Liver (tissue), 9 donors: ENCODE results near the gene MYBPH. TPM values are rescaled to one million over a fixed set of nuclear protein-coding genes. Genes with fewer than 3 reads are reported as not detected.

ENCODE experiments used
- DNase-seq: peaks from one replicate; pipeline ENCODE4 v3.0.0-alpha.2; 2017; ENCODE audit warnings: low spot score
- H3K27ac ChIP-seq, 2 donors: one replicate each; pipeline ENCODE4 v1.7.0; 2013; ENCODE audit warnings: inconsistent platforms in 2 of 2, low read length in 2 of 2, control low read depth in 1 of 2, low read depth in 1 of 2, mild to moderate bottlenecking in 1 of 2
- H3K27me3 ChIP-seq, 4 donors: one replicate each; pipeline versions ENCODE4 v1.6.1 to v1.7.0; 2013; ENCODE audit warnings: low read length in 3 of 4, inconsistent platforms in 1 of 4, mild to moderate bottlenecking in 1 of 4, moderate library complexity in 1 of 4; ENCODE audit not compliant: control insufficient read depth in 4 of 4, insufficient read depth in 4 of 4
- H3K36me3 ChIP-seq, 4 donors: one replicate each; pipeline versions ENCODE4 v1.6.1 to v1.7.0; 2013; ENCODE audit warnings: low read length in 3 of 4, mild to moderate bottlenecking in 3 of 4, low read depth in 1 of 4, moderate library complexity in 1 of 4; ENCODE audit not compliant: control insufficient read depth in 4 of 4, insufficient read depth in 3 of 4
- H3K4me1 ChIP-seq, 4 donors: one replicate each; pipeline versions ENCODE4 v1.6.1 to v1.7.0; 2013; ENCODE audit warnings: low read length in 3 of 4, mild to moderate bottlenecking in 3 of 4, moderate library complexity in 1 of 4; ENCODE audit not compliant: control insufficient read depth in 4 of 4, insufficient read depth in 4 of 4
- H3K4me3 ChIP-seq, 3 donors: one replicate each; pipeline versions ENCODE4 v1.6.1 to v1.7.0; 2013; ENCODE audit warnings: low read length in 3 of 3, control low read depth in 1 of 3, low read depth in 1 of 3, mild to moderate bottlenecking in 1 of 3
- H3K9ac ChIP-seq, 2 donors: one replicate each; pipeline ENCODE4 v1.7.0; 2013; ENCODE audit warnings: low read length in 2 of 2, mild to moderate bottlenecking in 2 of 2, moderate library complexity in 2 of 2, control low read depth in 1 of 2, low read depth in 1 of 2
- H3K9me3 ChIP-seq, 4 donors: one replicate each; pipeline versions ENCODE4 v1.6.1 to v1.7.0; 2013; ENCODE audit warnings: low read length in 3 of 4; ENCODE audit not compliant: control insufficient read depth in 4 of 4
- ATF3 ChIP-seq: IDR thresholded peaks from 2 replicates; pipeline ENCODE4 v1.6.1; 2016; ENCODE audit warnings: antibody characterized with exemption
- CTCF ChIP-seq: fragments of 150-350 bp; IDR thresholded peaks from 2 replicates; pipeline ENCODE4 v1.5.1; 2017; ENCODE audit warnings: improper control_type of control experiment, low read depth, low read length; ENCODE audit not compliant: missing input control
- EGR1 ChIP-seq, 2 donors: IDR thresholded peaks; 2 replicates each; pipeline ENCODE4 v1.6.1; 2016 to 2018; ENCODE audit warnings: antibody characterized with exemption in 2 of 2, low read depth in 2 of 2
- FOXA2 ChIP-seq: IDR thresholded peaks from 2 replicates; pipeline ENCODE4 v1.6.1; 2016; ENCODE audit warnings: antibody characterized with exemption
- GABPA ChIP-seq, 2 donors: IDR thresholded peaks in 1 of 2; conservative IDR thresholded peaks in 1 of 2; 2 replicates each; pipeline ENCODE4 v1.6.1; 2016; ENCODE audit warnings: antibody characterized with exemption in 2 of 2, mild to moderate bottlenecking in 1 of 2, moderate library complexity in 1 of 2
- HNF4A ChIP-seq, 2 donors: conservative IDR thresholded peaks; 2 replicates each; pipeline ENCODE4 v1.6.1; 2016; ENCODE audit warnings: antibody characterized with exemption in 2 of 2, mild to moderate bottlenecking in 2 of 2
- HNF4G ChIP-seq: IDR thresholded peaks from 2 replicates; pipeline ENCODE4 v1.6.1; 2016; ENCODE audit warnings: antibody characterized with exemption
- JUND ChIP-seq, 2 donors: IDR thresholded peaks; 2 replicates each; pipeline ENCODE4 v1.6.1; 2016; ENCODE audit warnings: antibody characterized with exemption in 2 of 2
- NR2F2 ChIP-seq: IDR thresholded peaks from 2 replicates; pipeline ENCODE4 v1.6.1; 2016; ENCODE audit warnings: antibody characterized with exemption
- RAD21 ChIP-seq, 2 donors: IDR thresholded peaks; 2 replicates each; pipeline ENCODE4 v1.6.1; 2016; ENCODE audit warnings: antibody characterized with exemption in 2 of 2, mild to moderate bottlenecking in 2 of 2
- REST ChIP-seq: IDR thresholded peaks from 2 replicates; pipeline ENCODE4 v1.6.1; 2016; ENCODE audit warnings: antibody characterized with exemption, mild to moderate bottlenecking
- RXRA ChIP-seq, 2 donors: IDR thresholded peaks; 2 replicates each; pipeline ENCODE4 v1.6.1; 2017 to 2018; ENCODE audit warnings: antibody characterized with exemption in 2 of 2, mild to moderate bottlenecking in 1 of 2
- SP1 ChIP-seq: IDR thresholded peaks from 2 replicates; pipeline ENCODE4 v1.6.1; 2018; ENCODE audit warnings: antibody characterized with exemption, mild to moderate bottlenecking
- YY1 ChIP-seq: IDR thresholded peaks from 2 replicates; pipeline ENCODE4 v1.6.1; 2016; ENCODE audit warnings: antibody characterized with exemption, mild to moderate bottlenecking
- ZBTB33 ChIP-seq: IDR thresholded peaks from 2 replicates; pipeline ENCODE4 v1.6.1; 2016; ENCODE audit warnings: antibody characterized with exemption
- WGBS: extraction: QIAGEN DNeasy Blood & Tissue Kit; methylation state at CpG from one replicate; pipeline ENCODE4 v1.1.7; 2013; 5-methylcytosine and 5-hydroxymethylcytosine counted together
- polyA plus RNA-seq, 2 donors: library from polyadenylated mRNA; stranded (reverse) in 1 of 2; unstranded in 1 of 2; fragments of 200-250 nt in 1 of 2; fragments of >200 nt in 1 of 2; fragmentation: Nextera tagmentation in 1 of 2; extraction: Ambion mirVana in 1 of 2; gene quantifications; one replicate each; pipeline versions ENCODE4 v1.2.1 to v1.2.3, GENCODE V29; 2013 to 2015
- total RNA-seq, 2 donors: library from RNA; depleted of rRNA; stranded (reverse); fragments of >200 nt; gene quantifications; one replicate each; pipeline ENCODE4 v1.2.3, GENCODE V29; 2014
- donor health status: healthy.
- donor health status: healthy.
- donor health status: healthy.
- donor health status: healthy.
- donor health status: healthy.

Gene MYBPH
- total and polyA plus RNA-seq, 4 donors: 0.09 TPM; not detected in 3

- no peak for DNase-seq
- H3K36me3 ChIP-seq: no peaks in the 10 kb centered on the region
- H3K9ac ChIP-seq: no peak overlapping the region
- TF ChIP-seq REST (no peak), GABPA (IDR thresholded peaks at IDR 0.05 in 1 of 2, conservative IDR thresholded peaks at IDR 0.05 in 1 of 2) (no peak), ZBTB33 (no peak), YY1 (no peak), NR2F2 (no peak), JUND (IDR thresholded peaks at IDR 0.05) (no peak), HNF4G (no peak), SP1 (no peak), ATF3 (no peak), HNF4A (conservative IDR thresholded peaks at IDR 0.05) (no peak), EGR1 (IDR thresholded peaks at IDR 0.05; ENCODE audit: low read depth in 2 of 2) (no peak), RXRA (IDR thresholded peaks at IDR 0.05) (no peak), CTCF (no peak), RAD21 (IDR thresholded peaks at IDR 0.05) (no peak)
- H3K4me3 ChIP-seq: no peak overlapping the region
- 97% methylated on average over 5 of the region's 5 CpGs for WGBS
- H3K4me1 ChIP-seq: peaks cover 0 to 3% (median 0%) of the 10 kb centered on the region in 4 donors
- H3K27ac ChIP-seq: no peak overlapping the region
- H3K27me3 ChIP-seq: no peaks in the 10 kb centered on the region
- no peaks in the 10 kb centered on the region for H3K9me3 ChIP-seq
These were observed 30.6 kb upstream of the MYBPH start for GRCh38 chr1:203206129-203206687.

- no peak overlapping the region for H3K27ac ChIP-seq
- no peaks in the 10 kb centered on the region for H3K9me3 ChIP-seq
- WGBS: 86% methylated on average over 2 of the region's 2 CpGs
- no peak for TF ChIP-seq FOXA2
- TF ChIP-seq JUND (IDR thresholded peaks at IDR 0.05): no peak
- TF ChIP-seq ZBTB33: no peak
- no peak for TF ChIP-seq HNF4A (conservative IDR thresholded peaks at IDR 0.05)
- peak; percentile 15 to 56 for TF ChIP-seq RXRA (IDR thresholded peaks at IDR 0.05)
- TF ChIP-seq GABPA (IDR thresholded peaks at IDR 0.05 in 1 of 2, conservative IDR thresholded peaks at IDR 0.05 in 1 of 2): no peak
- peak; percentile 61 for TF ChIP-seq NR2F2
- no peak for DNase-seq
- H3K9ac ChIP-seq: no peak overlapping the region
- H3K4me3 ChIP-seq: no peak overlapping the region
- no peaks in the 10 kb centered on the region for H3K36me3 ChIP-seq
- no peaks in the 10 kb centered on the region for H3K27me3 ChIP-seq
- H3K4me1 ChIP-seq: peaks cover 0 to 13% (median 7%) of the 10 kb centered on the region in 4 donors
These were observed 29.1 kb upstream of the MYBPH start for GRCh38 chr1:203204756-203205155.
